Stimulated activated CD4-positive, alpha-beta T cell treated with anti-CD3 and anti-CD28 coated beads, Interleukin-12 subunit alpha, Interleukin-12 subunit beta, amount 100 ng/mL, for 48 hours (primary cell): ENCODE results near the gene CCDC88C.
A peak's percentile ranks its signal among the peaks of the same experiment; 100 is the strongest.
"Not testable (repeated sequence)": the region's sequence is repeated elsewhere in the genome, so short reads cannot be mapped to it uniquely, and the experiment has no call there.

Source experiments
- DNase-seq, 3 donors: peaks; one replicate each; pipeline ENCODE4 v3.0.0-alpha.2; 2020; ENCODE audit warnings: low read depth in 2 of 3, low spot score in 1 of 3

Gene CCDC88C

GRCh38 chr14:91252871-91253794 is 164.5 kb downstream of the CCDC88C start:
- no peak for DNase-seq

- DNase-seq = no peak
These were observed 166.7 kb downstream of the CCDC88C start for GRCh38 chr14:91250912-91251311.

- DNase-seq = no peak
These were observed 167.6 kb downstream of the CCDC88C start for GRCh38 chr14:91249841-91250616.

DNA sequence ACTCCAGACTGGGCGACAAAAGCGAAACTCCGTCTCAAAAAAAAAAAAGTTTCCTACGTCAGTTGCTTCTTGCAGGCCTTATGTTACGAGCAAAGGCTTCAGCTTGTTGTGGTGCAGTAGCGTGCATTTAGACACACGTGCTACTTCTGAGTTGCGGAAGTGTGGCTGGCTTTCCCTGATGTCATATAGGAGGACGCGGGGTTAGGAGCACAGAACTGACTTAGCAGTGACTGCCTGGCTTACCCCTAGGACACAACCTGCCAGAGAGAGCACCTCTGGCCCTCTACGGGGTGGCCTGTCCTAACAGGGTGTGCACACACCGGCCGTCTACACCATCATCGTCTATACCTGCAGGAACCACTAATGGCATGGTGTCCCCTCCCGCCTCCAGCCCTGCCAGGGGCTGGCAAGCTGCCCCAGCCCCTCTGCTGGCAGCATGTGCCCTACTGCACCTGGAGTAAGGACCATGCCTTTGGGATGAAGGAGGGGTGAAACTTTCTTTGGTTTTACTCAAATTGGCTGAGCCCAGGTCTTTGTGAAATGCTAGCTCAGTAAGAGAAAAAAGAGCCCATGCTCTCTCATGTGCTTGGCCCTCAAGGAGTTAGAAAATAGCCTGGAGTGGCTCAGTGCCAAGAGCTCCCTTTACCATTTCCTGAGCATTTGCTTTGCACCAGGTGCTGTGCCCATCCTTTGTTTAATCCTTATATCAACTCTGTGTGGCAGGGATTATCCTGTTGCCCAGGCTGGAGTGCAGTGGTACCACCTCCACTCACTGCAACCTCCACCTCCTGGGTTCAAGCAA is 171.4 kb downstream of the CCDC88C start:
- peak; percentile 52 to 72 (median 65) for DNase-seq

DNA sequence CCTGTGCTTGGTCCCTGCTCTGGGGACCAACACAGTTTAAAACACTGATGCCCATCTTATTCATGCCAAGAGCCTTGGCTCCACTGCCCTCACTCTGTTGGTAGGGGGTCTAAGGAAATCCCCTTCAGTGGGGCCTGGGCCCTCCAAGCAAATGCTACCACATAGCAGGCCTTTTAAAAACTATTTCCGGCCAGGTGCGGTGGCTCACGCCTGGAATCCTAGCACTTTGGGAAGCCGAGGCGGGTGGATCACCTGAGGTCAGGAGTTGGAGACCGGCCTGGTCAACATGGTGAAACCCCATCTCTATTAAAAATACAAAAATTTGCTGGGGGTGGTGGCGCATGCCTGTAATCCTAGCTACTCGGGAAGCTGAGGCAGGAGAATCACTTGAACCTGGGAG is 172.0 kb downstream of the CCDC88C start:
- DNase-seq = not testable (repeated sequence)

DNA sequence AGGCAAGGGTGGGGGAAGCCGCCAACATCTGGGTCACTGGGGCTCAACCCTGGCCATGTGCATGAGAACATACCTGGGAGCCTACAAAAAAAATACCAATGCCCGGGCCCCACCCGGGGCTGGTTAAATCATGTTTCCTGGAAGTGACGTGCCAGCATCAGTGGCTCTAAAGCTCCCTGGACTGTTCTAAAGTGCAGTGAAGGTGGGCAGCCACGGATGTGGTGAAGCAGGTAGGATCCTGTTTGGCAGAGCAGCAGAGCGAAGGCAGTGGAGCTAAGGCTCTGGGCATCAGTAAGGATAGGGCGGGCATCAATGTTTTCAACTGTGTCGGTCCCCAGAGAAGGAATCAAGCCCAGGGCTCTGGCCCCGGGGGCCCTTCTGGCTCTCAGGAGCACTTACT is 172.6 kb downstream of the CCDC88C start:
- DNase-seq = peak in 1 of 3 donors; percentile 52

DNA sequence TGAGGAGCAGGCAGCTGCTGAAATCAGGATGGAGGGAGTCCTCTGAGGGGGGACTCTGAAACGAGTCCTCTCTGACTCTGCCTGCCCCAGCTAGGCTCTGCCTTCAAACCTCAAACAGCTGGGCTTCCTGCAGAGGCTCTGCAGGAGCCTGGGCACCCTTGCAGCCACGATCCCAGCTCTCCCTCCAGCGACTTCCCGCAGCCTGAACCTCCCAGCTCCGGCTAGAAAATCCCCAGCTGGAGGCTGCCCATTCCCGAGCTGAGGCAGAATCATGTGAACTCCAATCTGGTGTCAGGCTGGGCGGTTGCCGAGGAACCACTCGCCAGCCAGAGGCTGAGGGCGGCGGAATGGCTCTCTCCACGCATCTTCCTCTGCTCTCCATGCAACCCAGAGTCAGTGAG is 173.1 kb downstream of the CCDC88C start, which contains the start of gene GPR68:
GPR68 (minus strand) TSS at position 204 of the 401 bp plus-strand sequence. CDS start 9,654 bp downstream, outside the sequence.
- no peak for DNase-seq

DNA sequence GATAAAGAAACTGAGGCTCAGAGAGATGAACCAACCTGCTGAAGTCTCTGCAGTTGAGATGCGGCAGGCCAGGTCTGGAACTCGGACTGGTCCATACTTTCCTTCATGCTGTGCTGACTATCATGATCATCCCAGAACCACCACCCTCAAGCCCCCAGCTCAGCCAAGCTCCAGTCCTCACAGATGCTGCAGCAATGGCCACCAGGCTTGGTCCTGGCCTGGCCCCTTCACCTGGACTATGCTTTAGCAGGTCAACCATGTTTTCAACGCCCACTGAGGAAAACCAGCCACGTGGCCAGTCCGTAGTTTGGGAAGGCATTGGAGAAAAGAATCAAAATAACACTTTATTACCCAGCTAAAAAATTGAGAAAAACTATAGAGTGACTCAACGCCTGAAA is 174.5 kb downstream of the CCDC88C start:
- DNase-seq = no peak

DNA sequence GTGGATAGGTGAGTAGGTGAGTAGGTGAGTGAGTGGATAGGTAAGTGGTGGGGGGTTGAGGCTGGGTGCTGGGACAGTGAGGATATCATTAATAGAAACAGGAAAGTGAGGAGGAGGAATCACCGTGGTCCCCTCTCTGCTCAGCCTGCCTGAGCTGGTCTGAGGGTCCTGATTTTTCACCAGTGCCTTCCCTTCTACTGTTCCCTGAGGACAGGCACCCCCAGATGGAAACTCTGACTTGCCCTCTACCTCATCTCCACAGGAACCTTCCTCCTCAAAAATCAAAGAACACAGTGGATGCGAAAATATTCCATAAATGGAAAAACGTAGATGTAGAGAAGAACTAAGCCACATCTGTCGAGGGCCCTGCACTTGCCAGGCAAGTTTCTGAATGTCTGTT is 175.0 kb downstream of the CCDC88C start:
- no peak for DNase-seq

- DNase-seq = no peak
These were observed 175.8 kb downstream of the CCDC88C start for GRCh38 chr14:91241863-91242262.

DNA sequence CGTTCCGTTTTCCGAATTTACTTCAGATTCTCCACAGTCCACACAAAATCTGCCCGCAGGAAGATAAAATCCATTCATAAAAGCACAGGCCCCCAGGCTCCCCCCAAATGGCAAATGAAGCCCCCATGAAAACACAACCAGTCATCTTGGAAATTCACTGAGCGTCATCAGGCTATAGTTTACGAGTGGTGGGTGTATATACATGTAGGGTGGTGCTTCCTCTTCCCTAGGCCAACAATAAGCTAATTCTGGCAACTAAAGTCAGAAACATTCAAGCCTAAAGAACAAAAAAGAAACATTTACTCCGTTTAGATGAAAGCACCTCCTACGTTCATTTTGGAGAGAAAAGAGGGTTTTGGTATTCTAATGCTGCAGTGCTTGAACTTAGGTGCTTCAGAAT is 179.0 kb downstream of the CCDC88C start:
- no peak for DNase-seq

- no peak for DNase-seq
These were observed 179.5 kb downstream of the CCDC88C start for GRCh38 chr14:91238085-91238484.

DNA sequence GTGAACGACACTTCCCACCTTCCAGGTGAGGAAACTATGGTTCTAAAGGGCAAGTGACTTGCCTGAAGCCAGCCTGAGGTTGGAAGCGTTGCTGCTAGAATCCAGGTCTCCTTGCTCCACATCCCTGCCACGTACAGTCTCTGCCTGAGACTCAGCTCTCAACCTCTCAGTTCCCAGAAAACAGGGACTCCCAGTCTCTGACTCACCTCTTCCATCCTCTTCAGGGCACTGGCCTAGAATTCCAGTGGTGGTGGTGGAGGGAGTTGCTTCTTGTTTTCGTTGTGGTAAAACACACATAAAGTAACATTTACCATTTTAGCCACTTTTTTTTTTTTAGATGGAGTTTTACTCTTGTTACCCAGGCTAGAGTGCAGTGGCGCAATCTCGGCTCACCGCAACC is 180.4 kb downstream of the CCDC88C start:
- DNase-seq = no peak

- no peak for DNase-seq
These were observed 181.8 kb downstream of the CCDC88C start for GRCh38 chr14:91235841-91236240.

GRCh38 chr14:91234791-91235114 is 182.9 kb downstream of the CCDC88C start:
- no peak for DNase-seq

- no peak for DNase-seq
These were observed 183.5 kb downstream of the CCDC88C start for GRCh38 chr14:91233936-91234790.

DNA sequence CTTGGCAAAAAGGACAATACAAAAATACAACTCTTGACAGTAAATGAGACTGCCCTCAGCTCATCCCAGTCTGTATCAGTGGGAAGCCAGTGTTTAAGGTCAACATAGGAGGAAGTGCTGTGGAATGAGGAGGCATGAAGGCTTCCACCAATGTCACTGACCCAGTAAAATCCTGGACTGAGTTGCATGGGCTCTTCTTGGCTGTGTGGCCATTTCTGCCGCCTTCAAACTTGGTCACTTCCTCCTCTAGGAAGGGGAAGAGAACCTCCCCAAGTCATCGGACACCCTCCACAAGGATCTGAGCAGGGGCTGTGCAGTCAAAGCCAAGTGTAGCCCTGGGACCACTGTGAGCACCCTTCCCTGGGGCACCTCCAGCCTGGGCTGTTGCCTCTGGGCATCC is 185.0 kb downstream of the CCDC88C start:
- DNase-seq = no peak

DNA sequence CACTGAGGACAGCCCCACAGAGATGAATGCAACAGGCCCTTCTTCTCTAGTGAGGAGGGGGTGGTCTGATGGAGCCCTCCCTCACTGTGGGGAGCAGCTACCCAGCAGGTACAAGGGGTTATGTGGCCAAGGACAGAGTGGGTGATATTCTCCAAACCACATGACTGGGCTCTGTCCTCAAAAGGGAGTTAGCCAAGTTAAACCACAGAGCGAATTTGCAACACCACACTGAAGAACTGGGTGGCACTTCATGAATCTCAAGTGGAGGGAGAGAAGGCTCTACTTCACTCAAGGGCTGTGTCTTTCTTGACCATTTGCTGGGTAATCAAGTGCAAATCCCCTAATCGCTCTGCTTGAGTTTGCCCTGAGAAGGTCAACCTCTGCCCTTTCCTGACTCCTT is 185.6 kb downstream of the CCDC88C start:
- DNase-seq = no peak

DNA sequence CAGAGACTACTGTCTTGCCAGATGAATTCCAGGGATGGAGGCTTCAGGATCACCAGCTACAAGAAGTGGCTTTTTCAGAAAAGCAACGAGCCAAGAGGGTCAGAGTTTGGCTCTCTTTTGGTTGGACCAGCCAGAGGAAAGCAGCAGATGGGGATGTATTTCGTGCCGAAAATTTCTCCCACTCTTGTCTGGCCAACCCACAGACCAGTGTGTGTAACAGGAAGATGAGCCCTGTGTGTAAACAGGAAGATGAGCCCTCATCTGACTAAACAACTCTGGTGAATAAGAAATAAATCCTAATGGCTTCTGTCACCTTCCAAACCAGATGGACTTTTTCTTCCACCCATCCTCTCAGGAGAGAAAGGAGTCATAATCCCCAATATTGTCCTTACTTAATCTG is 186.2 kb downstream of the CCDC88C start:
- DNase-seq = no peak

DNA sequence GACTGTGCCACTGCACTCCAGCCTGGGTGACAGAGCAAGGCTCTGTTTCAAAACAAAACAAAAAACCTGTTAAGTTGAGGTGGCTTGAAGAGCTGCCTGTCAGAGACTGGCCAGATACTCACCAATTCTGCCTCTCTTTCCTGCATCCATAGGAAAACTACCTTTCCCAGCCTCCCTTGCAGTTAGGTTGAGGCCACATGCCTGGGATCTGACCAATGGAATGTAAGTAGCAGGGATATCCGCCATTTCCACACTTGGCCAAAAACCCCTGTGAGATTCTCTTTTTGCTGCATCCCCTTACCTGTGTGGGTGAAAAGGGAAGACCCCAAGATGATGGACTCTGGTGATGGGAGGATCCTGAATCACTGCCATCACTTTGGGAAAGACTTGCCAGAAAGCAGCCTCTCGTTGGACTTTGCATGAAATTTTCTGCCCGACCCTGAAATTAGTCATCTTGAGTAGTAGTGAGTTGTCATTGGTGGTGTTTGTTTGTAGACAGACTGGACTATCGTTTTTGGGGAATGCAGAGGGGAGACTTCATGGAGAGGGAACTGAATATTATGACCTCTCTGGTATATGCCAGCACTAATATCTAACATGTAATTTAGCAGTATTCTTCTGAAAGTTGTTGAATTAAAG is 187.1 kb downstream of the CCDC88C start:
- DNase-seq = no peak
